ENCODE results near the gene IFNA1.
"Not testable (repeated sequence)": the region's sequence is repeated elsewhere in the genome, so short reads cannot be mapped to it uniquely, and the experiment has no call there.

IFNA1 gene

DNA sequence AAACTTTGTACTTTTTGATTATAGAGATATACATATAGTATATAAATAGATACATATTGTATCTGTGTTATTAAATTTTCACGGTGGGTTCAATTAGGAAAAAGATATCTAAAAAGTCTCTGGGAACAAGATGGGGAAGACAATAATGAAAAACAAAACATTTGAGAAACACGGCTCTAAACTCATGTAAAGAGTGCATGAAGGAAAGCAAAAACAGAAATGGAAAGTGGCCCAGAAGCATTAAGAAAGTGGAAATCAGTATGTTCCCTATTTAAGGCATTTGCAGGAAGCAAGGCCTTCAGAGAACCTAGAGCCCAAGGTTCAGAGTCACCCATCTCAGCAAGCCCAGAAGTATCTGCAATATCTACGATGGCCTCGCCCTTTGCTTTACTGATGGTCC is at the start of gene IFNA1:
Gene IFNA1, plus strand, starts transcription at position 301 of the 400 bp plus-strand sequence. Its CDS starts 69 bp downstream, at position 370.
- no peak for DNase-seq

DNA sequence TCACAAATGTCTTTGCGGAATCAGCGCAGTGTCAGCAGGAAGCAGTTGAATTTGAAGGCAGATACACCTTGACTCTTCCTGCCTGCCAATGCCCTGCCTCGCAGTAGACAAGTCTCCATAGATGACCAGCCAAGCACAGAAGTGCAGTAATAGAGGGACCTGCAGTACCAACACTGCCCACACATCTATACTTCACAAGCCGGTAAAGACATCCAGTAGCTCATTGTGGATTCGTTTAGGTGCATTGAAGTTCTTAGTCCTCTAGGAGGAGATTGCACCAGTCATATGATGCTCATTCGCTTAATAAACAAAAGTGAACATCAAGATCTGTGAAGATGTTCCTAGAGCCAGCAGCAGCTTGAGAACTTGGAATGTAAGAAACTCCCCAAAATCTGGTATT is 48.0 kb upstream of the IFNA1 start:
- DNase-seq, result no peak

DNA sequence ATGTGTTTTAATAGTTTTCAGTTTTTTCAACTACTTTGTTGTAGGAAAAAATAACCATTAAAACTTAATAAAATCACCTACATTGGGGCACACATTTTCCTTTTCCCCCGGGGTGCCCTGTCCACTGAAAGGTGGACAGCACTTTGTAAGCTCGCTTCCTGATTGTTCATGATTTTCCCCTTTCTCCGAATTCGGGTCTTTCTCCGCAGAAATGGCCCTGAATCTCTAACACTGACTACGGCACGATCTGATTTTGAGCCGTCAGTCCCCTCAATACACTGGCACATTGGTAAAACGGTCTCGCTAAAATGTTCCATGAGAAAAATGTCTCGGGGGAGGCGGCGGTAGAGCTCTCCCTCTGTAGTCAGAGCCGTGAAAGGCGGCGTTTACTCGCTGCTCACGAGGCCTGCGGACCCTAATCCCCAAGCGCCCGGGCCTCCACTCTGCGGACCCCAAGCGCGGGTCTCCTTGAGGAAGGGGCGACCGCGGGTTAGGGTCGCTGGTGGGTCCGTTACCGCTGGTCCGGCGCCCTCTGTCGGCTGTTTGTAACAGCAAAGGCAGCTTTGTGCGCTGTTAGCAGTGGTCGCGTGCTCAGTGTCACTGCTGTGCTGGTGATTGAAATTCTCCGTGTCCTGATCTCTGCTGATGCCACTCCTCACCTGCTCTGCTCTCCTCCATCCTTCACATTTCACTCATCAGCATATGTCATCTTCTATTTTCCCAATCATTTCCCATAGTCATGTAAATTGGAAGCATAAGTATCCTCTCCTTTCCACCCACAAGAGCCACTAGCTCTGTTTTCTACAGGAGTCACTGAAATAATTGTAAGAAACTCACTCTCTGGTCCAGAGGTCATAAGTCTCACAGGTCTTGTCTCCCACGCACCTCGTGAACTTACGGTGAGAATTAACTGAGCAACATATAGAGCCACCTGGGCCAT is 44.2 kb upstream of the IFNA1 start:
- DNase-seq, result peak; percentile 56

DNA sequence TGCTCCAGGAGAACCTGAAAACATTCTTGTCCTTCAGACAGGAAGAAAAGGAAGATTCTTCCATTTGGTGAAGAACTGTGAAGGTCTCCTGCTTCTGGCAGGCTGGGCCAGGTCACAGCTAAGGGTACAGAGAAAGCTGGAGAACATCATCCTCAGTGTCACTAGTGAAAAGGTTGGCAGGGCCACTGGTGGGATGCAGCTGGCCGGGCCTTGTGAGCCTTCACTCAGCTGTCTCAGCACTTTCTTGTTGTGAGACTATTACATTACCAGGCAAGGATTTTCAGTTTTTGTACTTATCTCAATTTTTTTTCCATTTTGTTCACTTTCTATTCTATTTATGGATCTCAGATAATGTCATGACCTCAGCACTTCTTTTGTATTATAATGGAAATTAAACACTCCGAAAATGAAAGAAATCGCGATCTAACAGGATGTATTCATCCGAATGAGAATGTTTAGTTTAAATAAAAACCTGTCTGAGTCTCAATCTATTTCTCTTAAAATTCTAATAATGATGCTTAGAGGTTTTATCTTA is 41.2 kb upstream of the IFNA1 start:
- DNase-seq, result no peak

DNA sequence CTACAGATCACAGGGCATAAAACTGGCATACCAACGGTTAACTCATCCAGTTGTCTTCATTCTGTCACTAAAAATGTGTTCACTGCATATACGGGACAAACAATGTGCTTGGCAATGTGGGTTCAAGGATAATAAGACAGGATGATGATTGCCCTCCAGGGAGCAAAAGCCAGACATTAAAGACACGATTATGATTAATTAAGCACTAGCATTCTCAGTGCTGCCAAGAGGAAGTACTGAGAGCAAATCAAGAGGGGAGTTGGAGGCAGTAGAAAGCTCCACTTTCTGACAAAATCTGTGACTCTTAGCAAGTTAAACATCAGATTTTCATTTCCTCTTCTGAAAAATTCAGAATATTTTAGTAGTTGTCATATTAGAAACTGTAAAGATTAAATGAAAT is 40.3 kb upstream of the IFNA1 start:
- DNase-seq, result no peak

DNA sequence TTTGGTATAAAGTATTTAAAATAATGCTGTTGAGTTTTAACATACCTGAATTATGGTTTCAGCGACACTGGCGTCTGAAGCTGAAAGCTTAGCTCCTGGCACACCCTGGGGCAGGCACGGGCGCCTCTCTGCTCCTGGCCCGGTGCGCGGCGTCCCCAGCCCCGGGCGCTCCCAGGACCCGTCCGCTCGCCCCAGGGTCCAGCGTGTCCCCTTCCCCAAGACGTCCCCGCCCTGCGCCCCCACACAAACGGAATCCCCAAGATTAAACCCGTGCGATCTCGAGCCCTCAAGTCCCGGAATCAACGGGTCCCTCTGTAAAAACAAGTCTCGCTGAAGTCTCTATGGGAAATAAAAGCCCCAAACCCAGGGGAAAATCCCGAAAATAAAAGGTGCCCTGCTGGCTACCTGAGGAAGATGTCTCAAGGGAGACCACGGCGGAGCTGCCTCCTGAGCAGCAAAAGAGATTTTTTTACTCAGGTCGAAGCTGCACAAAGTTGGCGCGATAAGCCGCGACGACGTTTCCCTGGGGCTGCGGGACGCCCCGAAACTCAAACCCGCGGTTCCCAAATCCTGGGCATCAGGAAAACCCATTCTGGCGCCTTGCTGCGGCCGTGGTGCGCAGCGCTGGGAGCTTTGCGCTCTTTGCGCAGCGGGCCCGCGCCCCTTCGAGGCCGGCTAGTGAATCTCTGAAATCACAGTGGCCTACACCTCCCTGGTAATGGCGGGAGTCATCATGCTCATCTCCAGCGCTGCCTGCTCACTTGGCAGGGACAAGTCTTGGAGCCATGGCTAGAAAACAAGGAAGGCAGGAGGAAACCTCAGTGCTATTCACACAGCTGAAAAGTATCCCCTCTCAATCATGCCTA is 37.6 kb upstream of the IFNA1 start:
- peak; percentile 50 for DNase-seq

DNA sequence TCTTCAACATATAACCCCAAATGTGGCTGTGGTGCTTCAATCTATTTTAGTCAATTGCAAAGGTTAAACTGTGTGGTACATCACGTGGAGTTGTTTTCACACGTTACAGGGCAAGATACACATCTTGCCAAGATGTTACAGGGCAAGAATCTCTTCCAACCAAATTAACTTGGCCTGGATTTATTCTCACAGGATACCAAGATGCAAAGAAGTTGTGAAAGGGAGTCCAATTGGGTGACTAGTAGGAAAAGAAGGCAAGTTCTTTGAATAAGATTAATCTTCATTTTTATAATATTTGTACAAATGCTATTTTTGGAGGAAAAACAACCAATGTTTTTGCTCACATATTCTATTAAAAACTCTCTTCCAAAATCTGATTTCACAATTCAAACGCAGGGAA is 36.1 kb upstream of the IFNA1 start:
- no peak for DNase-seq

DNA sequence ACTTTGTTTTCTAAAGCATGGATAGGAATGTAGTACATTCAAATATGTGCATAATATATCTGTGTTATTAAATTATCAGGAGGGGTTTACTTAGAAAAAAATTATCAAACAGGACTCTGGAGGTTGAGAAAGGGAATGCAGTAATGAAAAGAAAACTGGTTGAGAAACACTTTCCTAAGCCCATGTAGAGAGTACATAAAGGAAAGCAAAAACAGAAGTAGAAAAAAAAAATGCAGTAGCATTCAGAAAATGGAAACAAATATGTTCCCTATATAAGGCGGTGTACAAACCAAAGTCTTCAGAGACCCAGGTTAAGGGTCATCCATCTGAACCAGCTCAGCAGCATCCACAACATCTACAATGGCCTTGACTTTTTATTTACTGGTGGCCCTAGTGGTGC is 31.4 kb upstream of the IFNA1 start, which contains the start of gene IFNA8:
Gene IFNA8, plus strand, starts transcription at position 301 of the 400 bp plus-strand sequence. Its CDS starts 60 bp downstream, at position 361.
- no peak for DNase-seq

DNA sequence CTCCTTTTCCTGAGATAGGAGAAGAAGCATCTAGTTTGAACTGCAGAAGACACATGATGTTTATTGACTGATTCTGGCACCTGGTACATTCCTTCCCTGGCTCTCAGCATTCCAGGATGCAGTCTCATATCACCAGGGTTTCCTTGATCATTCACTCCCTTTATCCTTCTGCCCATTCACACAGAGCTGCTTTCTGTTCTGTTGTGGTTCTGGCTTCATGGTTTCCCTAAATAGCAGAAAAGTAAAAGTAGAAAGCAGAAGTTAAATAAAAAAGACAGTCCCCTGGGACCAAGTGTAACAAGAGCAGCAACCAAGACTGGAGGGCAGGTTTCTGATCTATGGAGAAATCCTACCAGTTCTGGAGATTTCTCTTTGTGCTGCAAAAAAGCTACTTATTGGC is 28.1 kb upstream of the IFNA1 start:
- no peak for DNase-seq

DNA sequence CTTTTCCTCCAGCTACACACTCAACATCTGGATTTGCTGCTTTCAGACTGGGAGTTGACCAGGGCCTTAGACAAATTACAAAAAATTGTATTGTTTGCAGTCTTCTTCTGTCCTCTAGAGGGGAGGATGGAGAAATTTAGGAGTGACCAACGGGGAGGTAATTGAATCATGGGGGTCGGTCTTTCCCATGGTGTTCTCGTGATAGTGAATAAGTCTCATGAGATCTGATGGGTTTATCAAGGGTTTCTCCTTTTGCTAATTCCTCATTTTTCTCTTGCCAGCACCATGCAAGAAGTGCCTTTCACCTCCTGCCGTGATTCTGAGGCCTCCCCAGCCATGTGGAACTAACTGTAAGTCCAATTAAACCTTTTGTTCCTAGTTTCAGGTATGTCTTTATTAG is 27.1 kb upstream of the IFNA1 start:
- no peak for DNase-seq

DNA sequence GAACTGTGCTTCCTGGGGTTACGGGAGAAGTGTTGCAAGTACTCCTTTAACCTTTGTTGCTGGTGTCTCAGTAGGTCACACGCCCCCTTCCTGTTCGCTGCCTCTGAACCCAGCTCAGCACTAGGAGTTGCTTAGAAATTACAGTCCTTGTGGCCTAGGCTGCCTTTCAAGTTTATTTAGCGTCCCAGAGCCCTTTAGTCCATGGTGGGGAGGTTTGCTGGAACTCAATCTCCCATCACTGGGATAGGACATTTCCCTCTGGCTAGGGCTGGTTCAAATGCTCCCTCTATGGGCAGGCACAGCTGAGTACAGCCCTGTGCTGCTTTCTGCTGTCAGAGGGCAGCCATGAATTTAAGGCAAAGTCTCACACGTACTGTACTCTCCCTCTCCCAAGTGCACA is 26.6 kb upstream of the IFNA1 start:
- DNase-seq, result no peak

DNA sequence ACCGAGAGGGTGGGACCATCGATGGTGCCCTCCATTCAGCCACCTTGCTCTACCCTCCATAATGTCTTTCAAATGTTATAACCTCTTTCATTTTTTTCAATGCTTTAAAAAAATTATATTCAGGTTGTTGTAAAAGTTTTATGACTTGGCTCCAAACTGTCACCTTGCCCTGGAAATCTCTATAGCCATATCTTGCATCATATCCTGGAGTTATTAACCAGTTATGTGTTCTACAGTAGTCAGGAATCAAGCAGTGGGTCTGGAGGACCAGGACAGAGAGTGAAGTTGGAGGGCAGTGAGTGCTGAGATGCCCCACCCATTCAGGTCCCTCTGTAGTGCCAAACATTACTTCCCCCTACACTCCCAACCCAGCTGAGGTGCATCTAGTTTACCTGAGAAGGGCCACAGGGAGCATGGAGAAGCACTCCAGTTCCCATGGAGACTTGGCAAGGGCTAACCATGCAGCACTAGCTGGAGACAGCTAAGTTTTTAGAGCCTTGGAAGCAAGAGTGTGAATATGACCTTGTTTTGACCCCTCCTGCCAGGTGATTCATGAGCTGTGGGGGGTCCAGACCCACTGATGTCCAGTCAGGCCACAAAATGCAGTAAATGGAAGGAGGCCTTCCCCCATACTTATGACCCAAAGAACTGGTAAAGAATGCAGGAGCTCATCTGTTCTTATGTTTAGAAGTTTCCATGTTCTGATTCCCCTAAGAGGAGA is 25.9 kb upstream of the IFNA1 start:
- DNase-seq, result no peak

DNA sequence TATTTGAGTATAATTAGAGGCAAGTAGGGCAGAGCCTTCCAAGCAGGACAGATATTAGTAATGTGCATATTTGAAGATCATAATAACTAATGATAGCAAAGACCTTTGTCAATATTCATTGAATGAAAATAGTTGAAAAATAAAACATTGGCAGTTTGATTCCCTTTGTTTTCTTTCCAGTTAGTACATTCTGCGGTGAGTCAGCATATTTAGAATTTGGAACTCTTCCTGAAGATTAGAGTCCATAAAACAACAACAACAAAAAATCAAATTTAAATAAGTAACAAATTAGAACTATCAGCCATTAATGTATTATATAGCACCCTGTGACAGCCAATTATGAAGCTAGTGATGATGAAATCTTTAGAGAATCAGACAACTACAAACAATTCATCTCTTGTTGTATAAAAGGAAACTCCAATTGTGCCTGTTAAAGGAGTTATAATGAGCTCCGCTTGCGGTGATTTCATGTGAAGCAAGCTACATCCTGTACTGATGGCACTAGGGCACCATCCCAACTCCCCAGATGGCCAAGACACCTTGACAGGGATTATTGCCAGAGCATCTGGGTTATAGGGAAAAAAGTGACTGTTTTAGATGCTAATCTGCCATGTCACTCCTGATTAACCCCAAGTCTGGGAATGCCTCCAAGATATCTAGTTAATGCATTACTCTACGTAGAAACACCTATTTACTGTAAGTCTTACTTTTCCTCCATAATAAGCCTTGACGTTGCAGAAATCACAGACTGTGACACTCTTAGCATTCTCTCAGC is 24.6 kb upstream of the IFNA1 start:
- no peak for DNase-seq

DNA sequence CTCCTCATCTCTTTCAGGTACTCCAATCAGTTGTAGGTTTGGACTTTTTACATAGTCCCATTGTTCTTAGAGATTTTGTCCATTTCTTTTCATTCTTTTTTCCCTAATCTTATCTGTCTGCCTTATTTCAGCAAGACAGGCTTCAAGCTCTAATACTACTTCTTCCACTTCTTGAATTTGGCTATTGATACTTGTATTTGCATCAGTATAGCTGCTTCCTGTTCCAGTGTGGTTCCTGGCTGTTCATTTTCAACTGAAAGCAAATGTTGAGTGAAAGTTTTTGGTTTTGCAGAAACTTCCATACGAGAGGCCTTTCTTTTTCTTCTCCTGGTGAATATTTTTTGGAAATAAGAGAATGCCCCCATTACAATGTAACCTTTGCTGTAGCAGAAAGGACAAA is 12.0 kb upstream of the IFNA1 start:
- no peak for DNase-seq

DNA sequence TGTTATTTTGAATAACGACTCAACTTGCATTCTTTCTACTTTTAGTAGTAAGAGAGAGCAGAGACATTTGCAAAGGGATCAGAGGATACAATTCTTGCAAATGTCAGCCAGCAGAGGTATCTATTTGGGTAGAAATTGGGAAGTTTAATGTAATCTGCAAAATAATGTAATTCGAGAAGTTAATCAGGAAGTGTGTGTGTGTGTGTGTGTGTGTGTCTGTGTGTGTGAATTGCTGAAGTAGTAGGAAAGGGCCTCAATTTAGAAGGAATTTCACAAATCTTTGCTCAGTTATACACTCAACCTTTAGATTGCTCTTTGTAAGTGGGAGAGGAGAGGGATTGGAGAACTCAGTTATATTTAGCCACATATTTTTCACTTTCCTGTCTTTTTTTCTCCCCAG is 11.0 kb upstream of the IFNA1 start:
- no peak for DNase-seq

DNA sequence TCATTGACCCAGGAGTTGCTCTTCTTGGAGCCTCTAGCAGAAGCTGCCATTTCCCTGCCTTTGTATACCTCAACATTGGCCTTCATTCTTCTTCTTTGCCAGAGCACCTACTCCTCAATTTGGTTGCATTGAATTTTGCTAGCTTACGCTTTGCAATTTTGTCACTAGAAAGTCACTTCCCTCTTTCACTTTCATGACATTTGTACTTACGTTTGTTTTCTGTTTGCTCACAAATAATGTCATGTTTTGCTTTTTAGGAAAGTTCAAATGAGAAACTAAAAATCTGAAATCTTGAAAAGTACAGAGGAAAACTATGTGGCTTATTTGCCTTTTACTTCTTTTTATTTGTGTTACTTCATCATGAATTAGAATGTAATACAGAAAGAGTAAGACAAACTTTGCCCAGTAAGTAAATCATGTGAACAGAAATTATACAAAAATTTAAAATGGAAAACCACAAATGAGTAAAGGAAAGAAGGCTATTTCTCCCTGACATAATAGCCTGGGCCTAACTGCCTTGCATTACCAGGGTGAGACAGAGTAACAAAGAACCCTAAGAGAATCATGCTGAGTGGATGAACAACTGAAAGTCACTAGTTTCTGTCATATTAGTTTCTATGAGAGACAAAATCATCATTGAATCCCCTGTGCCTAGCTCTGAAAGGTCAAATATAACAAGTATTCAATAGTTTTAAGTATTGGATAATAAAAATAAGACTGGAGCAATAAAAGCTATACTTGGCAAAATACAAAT is 7.4 kb upstream of the IFNA1 start:
- DNase-seq, result no peak

DNA sequence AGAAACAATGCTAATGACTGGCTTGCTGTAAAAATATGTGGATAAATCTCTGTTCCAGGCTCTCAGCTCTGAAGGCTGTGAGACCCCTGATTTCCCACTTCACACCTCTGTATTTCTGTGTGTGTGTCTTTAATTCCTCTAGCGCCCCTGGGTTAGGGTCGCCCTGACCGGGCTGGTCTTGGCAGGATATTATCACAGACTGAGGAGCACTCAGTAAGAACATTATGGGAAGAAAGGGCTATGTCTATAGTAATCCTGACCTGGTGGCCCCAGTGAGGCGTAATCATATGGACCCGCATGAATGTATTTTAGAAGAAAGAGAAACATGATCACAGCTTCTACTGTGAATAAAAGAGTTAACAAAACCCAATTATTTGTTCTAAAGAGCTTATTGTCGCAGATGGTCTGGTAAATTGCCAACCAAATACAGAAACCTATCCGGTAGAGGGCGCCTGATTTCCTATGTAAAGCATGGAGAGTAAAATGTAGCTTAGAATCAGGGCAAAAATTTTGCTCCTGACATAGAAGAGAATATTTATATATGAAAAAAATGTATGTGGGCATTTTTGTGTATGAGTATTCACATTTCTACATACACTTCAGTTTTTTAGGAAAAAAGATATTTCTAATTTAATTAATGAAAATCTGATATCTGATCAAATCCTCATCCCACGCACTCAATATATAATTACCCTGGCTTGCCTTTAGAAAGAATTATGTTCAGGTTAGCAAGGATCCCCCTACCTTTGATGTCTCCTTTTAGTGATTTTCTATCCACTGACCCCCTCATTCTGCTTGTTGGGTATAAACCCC is 5.8 kb upstream of the IFNA1 start:
- no peak for DNase-seq

DNA sequence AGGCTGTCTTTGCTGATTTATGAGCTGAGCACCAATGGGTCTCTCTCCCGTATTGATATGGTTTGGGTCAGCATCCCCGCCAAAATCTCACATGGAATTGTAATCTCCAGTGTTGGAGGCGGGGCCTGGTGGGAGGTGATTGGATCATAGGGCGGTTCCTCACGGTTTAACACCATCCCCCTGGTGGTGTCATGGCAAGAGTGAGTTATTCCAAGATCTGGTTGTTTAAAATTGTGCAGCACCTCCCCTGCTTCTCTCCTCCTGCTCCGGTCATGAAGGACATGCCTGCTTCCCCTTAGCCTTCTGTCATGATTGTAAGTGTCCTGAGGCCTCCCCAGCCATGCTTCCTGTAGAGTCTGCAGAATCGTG is 5.2 kb upstream of the IFNA1 start:
- not testable (repeated sequence) for DNase-seq

DNA sequence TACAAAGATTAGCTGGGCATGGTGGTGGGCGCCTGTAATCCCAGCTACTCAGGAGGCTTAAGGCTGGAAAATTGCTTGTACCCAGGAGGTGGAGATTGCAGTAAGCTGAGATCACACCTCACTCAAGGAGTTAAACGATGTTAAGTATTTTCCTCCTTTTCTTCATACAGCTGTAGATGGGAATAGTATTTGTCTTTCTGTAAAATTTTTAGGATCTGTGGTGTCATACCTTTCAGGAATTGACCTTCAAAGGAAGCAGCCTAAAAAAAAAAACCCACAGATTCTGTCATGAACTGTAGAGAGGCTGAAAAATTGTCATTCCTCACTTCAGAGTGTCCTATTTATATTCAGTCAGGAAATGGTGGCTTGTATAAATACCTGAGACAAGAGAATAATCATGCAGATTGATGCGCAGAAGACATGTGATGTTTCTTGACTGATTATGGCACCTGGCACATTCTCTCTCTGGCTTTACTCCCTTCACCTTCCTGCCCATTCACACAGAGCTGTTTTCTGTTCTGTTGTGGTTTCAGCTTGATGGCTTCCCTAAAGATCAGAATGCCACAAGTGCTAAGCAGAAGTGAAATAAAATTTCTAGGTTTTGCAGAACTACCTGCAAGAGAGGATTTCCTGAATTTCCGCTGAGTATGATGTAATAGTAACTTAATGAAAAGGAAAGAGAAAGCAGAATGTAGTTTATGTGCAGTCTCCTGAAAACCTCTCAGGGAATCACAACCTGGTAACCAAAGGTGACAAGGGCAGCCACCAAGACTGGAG is 3.8 kb downstream of the IFNA1 start:
- DNase-seq, result no peak
